ENCODE results near the gene TCEANC2. TPM values are rescaled to one million over a fixed set of nuclear protein-coding genes. Genes with fewer than 3 reads are reported as not detected.

Gene TCEANC2
- total RNA-seq, 1 donor: 2.5 TPM

GRCh38 chr1:54127594-54128300 is 74.3 kb downstream of the TCEANC2 start:
- Histone ChIP-seq H3K9me3 (ENCODE audit: low read depth, low read length) (no peaks in the 10 kb centered on the region), H3K79me2 (ENCODE audit: insufficient read depth, low read length) (no peaks in the 10 kb centered on the region), H3K27ac (ENCODE audit: low read depth, low read length) (no peak overlapping the region), H3K4me2 (ENCODE audit: insufficient read depth, low read length) (no peak overlapping the region), H4K20me1 (ENCODE audit: insufficient read depth, low read length) (no peaks in the 10 kb centered on the region), H3K4me1 (ENCODE audit: insufficient read depth, low read length) (no peaks in the 10 kb centered on the region), H3K36me3 (ENCODE audit: insufficient read depth, low read length) (no peaks in the 10 kb centered on the region), H2AFZ (ENCODE audit: low read length) (no peak overlapping the region), H3K27me3 (ENCODE audit: insufficient read depth, low read length) (no peaks in the 10 kb centered on the region), H3K4me3 (ENCODE audit: insufficient read depth, low read length) (no peak overlapping the region)
- TF ChIP-seq, protein P1, sequence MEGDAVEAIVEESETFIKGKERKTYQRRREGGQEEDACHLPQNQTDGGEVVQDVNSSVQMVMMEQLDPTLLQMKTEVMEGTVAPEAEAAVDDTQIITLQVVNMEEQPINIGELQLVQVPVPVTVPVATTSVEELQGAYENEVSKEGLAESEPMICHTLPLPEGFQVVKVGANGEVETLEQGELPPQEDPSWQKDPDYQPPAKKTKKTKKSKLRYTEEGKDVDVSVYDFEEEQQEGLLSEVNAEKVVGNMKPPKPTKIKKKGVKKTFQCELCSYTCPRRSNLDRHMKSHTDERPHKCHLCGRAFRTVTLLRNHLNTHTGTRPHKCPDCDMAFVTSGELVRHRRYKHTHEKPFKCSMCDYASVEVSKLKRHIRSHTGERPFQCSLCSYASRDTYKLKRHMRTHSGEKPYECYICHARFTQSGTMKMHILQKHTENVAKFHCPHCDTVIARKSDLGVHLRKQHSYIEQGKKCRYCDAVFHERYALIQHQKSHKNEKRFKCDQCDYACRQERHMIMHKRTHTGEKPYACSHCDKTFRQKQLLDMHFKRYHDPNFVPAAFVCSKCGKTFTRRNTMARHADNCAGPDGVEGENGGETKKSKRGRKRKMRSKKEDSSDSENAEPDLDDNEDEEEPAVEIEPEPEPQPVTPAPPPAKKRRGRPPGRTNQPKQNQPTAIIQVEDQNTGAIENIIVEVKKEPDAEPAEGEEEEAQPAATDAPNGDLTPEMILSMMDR (IDR thresholded peaks at IDR 0.05; ENCODE audit: extremely low read depth, low read depth, low read length): no peak
- peak; percentile 64 for DNase-seq (ENCODE audit: insufficient read length, low spot score, missing footprints)

- H3K27ac ChIP-seq (ENCODE audit: low read depth, low read length): no peak overlapping the region
- DNase-seq (ENCODE audit: insufficient read length, low spot score, missing footprints): peak; percentile 18
- H3K27me3 ChIP-seq (ENCODE audit: insufficient read depth, low read length): no peaks in the 10 kb centered on the region
- no peaks in the 10 kb centered on the region for H3K4me1 ChIP-seq (ENCODE audit: insufficient read depth, low read length)
- H4K20me1 ChIP-seq (ENCODE audit: insufficient read depth, low read length): no peaks in the 10 kb centered on the region
- H3K79me2 ChIP-seq (ENCODE audit: insufficient read depth, low read length): no peaks in the 10 kb centered on the region
- no peaks in the 10 kb centered on the region for H3K36me3 ChIP-seq (ENCODE audit: insufficient read depth, low read length)
- H2AFZ ChIP-seq (ENCODE audit: low read length): no peak overlapping the region
- no peak overlapping the region for H3K4me3 ChIP-seq (ENCODE audit: insufficient read depth, low read length)
- H3K9me3 ChIP-seq (ENCODE audit: low read depth, low read length): no peaks in the 10 kb centered on the region
- TF ChIP-seq, protein P1 (IDR thresholded peaks at IDR 0.05; ENCODE audit: extremely low read depth, low read depth, low read length): no peak
- no peak overlapping the region for H3K4me2 ChIP-seq (ENCODE audit: insufficient read depth, low read length)
These were observed 76.5 kb downstream of the TCEANC2 start for GRCh38 chr1:54129858-54130257.

DNA sequence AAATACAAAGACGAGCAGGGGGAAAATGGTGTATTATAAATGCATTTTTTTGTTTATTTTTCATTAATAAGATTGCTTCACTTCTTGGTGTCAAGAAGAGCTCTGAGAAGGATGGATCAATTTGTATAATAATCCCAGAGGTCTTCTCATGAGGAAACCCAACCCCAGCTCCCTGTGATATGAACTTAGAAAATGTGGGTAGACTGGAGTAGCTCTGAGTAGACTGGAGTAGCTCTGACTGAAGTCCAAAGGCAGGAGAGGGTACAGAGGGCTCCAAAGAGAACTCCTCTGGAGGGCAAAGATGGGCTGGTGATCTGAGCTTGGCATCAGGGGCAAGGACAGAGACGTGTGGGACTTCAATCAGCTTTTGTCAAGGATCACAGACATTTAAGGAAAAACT is 78.0 kb downstream of the TCEANC2 start:
- Histone ChIP-seq H3K4me2 (ENCODE audit: insufficient read depth, low read length) (no peak overlapping the region), H3K79me2 (ENCODE audit: insufficient read depth, low read length) (no peaks in the 10 kb centered on the region), H3K36me3 (ENCODE audit: insufficient read depth, low read length) (no peaks in the 10 kb centered on the region), H3K27me3 (ENCODE audit: insufficient read depth, low read length) (no peaks in the 10 kb centered on the region), H4K20me1 (ENCODE audit: insufficient read depth, low read length) (no peaks in the 10 kb centered on the region), H3K9me3 (ENCODE audit: low read depth, low read length) (no peaks in the 10 kb centered on the region), H3K4me3 (ENCODE audit: insufficient read depth, low read length) (no peak overlapping the region), H3K27ac (ENCODE audit: low read depth, low read length) (no peak overlapping the region), H3K4me1 (ENCODE audit: insufficient read depth, low read length) (no peaks in the 10 kb centered on the region), H2AFZ (ENCODE audit: low read length) (no peak overlapping the region)
- TF ChIP-seq, protein P1 (IDR thresholded peaks at IDR 0.05; ENCODE audit: extremely low read depth, low read depth, low read length): no peak
- peak; percentile 79 for DNase-seq (ENCODE audit: insufficient read length, low spot score, missing footprints)

GRCh38 chr1:54132495-54132894 is 79.1 kb downstream of the TCEANC2 start:
- no peaks in the 10 kb centered on the region for H3K9me3 ChIP-seq (ENCODE audit: low read depth, low read length)
- TF ChIP-seq, protein P1 (IDR thresholded peaks at IDR 0.05; ENCODE audit: extremely low read depth, low read depth, low read length): no peak
- H2AFZ ChIP-seq (ENCODE audit: low read length): no peak overlapping the region
- DNase-seq (ENCODE audit: insufficient read length, low spot score, missing footprints): peak; percentile 83
- H3K27me3 ChIP-seq (ENCODE audit: insufficient read depth, low read length): no peaks in the 10 kb centered on the region
- no peaks in the 10 kb centered on the region for H4K20me1 ChIP-seq (ENCODE audit: insufficient read depth, low read length)
- H3K4me1 ChIP-seq (ENCODE audit: insufficient read depth, low read length): peaks cover 5% of the 10 kb centered on the region
- H3K4me2 ChIP-seq (ENCODE audit: insufficient read depth, low read length): no peak overlapping the region
- H3K4me3 ChIP-seq (ENCODE audit: insufficient read depth, low read length): no peak overlapping the region
- no peak overlapping the region for H3K27ac ChIP-seq (ENCODE audit: low read depth, low read length)
- H3K79me2 ChIP-seq (ENCODE audit: insufficient read depth, low read length): no peaks in the 10 kb centered on the region
- H3K36me3 ChIP-seq (ENCODE audit: insufficient read depth, low read length): no peaks in the 10 kb centered on the region

All from osteoblast (primary cell).